Daoy (cell line): Measurements from ENCODE around the gene RIBC1. TPM values are rescaled to one million over a fixed set of nuclear protein-coding genes. Genes with fewer than 3 reads are reported as not detected.
A peak's percentile ranks its signal among the peaks of the same experiment; 100 is the strongest.
"Not testable (repeated sequence)": the region's sequence is repeated elsewhere in the genome, so short reads cannot be mapped to it uniquely, and the experiment has no call there.

Experiments
- DNase-seq: peaks from one replicate; pipeline ENCODE4 v3.0.0-alpha.2; 2015; ENCODE audit warnings: low read depth
- total RNA-seq: library from RNA; depleted of rRNA; stranded (reverse); fragments of >200 nt; shearing (Covaris generic); gene quantifications from 2 replicates; pipeline ENCODE4 v1.2.3, GENCODE V29; 2014

Gene RIBC1
- total RNA-seq, 1 experiment from 2014 or later, result 1.3 TPM

- DNase-seq, result peak; percentile 49
Measured at GRCh38 chrX:53435997-53436396, 13.3 kb downstream of the RIBC1 start.

DNA sequence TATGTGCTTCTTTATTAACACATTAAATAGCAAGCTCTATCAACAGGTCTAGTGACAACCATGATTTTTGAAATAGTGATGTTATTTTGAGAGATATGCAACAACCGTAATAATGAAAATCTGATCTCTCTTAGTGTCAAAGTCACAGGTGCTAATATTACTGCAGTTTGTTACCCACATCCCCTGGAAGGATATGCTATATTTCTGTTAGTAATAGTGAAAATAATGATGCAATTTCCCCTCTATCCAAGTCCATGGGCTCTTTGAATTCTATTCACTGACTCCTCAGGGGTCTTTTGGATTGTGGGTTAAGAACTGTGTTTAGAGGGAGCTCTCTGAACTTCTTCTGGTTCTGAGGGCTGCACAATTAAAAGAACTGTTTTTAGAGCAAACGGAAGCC lies 14.5 kb downstream of the RIBC1 start:
- DNase-seq, result no peak

DNA sequence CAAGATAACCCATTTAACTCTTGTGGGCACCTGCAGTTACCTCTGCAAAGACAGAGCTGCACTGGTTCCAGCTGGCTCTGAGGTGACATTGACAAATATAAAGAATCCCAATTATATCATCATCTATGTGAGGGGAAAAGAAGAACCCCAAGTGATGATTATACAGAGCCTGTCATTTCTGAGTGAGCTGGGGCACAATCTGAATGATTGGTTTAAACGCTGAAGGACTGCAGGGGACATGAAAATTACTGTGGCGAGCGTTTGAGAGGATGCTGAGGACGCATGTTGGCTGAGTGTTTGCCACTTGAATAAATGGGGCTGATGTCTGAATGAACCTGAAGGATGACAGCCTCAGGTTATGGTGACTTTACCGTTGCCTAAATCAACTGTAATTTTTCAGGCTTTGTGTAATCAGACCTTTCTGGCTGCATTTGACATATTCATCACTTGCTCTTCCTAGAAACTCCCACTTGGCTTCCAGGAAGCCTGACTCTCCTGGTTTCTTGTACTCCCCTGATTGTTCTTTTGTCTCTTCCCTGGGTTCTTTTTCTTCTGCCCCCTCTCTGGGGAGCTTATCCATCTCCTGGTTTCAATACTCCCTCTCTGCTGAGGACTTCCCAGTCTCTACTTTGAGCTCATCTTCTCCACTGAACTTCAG lies 15.6 kb downstream of the RIBC1 start:
- DNase-seq, result no peak

DNA sequence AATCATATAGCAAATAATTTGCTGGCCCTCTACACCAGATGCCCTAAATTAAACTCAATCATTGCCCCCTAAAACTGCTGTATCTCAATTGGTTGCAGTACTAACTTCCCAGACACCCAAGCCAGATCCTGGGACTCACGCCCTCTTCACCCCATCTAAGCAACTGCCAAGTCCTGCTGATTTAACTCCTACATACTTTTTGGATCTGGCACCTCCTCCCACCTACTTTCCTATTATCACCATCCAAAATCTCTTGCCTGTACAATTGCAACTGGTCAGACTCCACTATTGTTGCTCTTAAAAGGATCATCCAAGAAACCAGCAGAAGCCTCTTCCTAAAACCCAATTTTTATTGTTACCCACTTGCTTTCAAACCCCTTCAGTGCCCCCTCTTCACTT lies 16.2 kb downstream of the RIBC1 start:
- DNase-seq, result no peak

DNA sequence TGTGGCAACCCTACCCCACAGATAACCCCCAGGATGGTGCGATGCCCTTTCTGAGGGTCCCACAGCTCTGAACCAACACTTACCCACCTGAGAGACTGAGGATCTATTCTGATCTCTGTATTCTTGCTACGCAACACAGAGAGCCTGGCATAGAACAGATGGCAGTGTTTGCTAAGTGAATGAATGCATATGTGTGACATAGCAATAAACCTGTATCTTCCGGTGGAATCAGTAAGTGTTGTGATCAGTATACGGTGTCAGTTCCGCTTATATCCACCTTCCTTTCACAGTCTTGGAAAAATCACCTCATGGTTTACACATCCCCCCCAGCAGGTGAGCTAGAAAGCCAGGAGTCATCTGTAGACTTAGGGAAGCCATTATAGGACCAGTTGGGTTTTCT lies 17.4 kb downstream of the RIBC1 start:
- no peak for DNase-seq

- DNase-seq, result peak; percentile 63
Measured at GRCh38 chrX:53440621-53441517, 18.2 kb downstream of the RIBC1 start.

DNA sequence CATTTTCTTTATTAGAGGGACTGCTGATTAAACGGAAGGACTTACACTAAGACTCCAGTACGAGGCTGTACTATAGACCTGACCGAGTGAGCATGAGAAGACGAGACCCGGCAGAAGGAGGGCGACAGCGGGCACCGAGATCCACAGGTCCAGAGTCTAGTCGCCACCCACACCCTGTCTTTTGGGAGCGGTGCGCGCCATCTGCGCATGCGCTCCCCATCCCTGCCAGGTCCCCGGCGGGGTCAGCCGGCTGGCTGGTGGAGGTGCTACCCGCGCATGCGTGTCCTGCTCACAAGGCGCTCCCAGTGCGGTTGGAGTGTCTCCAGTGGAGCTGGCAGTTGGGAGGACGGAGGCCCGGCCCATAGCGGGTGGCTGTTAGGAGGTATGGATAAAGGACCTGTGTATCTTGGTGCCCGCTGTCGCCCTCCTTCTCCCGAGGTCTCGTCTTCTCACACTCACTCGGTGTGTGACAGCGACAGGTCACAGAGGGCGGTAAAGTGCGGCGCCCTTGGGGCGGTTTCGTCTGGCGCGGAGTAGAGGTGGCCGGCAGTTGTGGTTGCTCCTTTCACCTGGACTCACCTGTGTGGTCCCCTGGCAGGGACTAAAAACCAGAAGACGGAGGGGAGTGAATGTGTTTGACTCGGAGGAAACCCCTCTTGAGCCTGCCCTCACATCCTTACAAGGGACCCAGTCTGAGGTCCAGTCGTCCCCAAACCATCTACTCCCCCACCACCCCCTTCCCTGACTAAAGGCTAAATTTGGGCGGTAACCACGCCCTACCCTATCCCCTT lies 19.1 kb downstream of the RIBC1 start:
- DNase-seq, result peak; percentile 80

DNA sequence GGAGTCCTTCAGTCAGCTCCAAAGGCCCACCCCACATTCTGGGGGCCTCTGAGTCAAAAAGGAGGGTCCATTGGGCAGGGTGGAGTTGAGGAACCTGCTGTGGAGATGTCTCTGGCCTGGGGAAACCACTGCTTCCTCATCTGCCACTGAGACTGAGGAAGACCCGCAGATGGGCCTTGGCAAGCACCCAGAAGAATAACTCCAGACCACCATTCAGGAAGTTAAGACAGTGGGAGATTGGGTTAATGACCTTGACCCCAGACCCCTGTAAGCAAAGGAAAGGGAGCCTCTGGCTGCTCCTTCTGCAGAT lies 19.6 kb downstream of the RIBC1 start:
- no peak for DNase-seq

DNA sequence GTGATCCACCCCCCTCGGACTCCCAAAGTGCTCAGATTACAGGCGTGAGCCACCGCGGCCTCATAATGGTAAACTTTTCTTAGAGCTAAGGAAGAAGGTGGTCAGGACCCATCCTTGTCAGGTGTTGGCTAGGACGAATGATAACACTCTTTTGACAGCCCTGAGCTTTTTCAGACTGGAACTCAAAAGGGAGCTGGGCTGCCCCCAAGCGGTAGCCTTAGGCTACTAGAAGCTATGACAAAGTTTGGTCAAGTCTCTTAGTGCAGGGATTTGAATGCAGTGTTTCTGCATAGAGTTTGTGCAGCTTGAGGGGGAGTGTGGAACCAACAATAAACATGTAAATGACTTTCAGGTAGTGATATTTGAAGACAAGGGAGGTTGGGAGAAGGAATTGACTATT lies 23.3 kb downstream of the RIBC1 start:
- peak; percentile 17 for DNase-seq

- no peak for DNase-seq
Measured at GRCh38 chrX:53447441-53447840, 24.8 kb downstream of the RIBC1 start.

GRCh38 chrX:53449632-53450031 lies 27.0 kb downstream of the RIBC1 start:
- no peak for DNase-seq

GRCh38 chrX:53452812-53453211 lies 30.1 kb downstream of the RIBC1 start:
- no peak for DNase-seq

DNA sequence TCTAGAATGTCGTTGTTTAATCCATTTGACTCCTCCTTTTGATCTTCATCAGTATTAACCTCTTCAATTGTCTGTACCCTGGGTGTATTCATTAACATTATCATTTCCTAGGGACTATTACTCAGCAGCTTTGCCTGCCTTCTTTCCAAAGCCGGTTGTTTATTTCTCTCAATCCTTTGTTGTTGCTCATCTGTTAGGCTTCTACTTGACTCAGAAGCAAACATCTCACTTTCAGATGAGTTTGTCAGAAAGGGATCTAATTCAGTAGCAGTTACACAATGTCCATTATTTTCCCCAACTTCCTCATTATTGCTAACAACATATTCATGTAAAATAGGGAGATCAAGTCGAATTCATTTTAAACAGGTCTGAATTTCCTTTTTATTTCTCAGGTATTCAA lies 33.6 kb downstream of the RIBC1 start:
- DNase-seq, result no peak

DNA sequence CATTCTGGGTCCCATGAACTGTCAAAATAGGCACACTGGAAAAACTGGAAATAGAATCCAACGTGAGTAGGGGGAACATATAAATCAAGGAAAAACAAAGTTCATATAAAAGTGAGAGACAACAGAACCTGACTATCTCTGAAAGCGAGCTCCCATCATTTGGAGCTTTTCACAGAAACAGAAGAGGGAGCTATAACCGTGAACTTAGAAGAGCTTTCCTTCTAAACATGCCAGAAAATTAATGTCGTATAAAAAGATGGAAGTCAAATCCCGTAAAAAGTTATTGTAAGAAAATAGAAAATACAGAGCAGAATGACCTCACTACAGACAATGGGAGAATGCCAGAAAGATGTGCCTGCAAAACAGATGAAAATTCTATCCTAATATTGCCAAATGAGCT lies 35.4 kb downstream of the RIBC1 start:
- no peak for DNase-seq

DNA sequence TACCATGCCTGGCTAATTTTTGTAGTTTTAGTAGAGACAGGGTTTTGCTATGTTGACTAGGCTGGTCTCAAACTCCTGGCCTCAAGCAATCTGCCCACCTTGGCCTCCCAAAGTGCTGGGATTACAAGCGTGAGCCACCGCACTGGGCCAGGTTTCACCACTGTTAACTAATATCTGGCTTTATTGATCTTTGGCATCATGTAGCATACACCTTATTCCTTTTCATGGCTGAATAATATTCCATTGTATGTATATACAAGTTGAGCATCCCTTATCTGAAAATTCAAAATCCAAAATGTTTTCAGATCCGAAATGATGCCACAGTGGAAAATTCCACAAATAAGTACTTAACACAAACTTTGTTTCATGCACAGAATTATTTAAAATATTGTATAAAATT lies 46.0 kb downstream of the RIBC1 start:
- not testable (repeated sequence) for DNase-seq

DNA sequence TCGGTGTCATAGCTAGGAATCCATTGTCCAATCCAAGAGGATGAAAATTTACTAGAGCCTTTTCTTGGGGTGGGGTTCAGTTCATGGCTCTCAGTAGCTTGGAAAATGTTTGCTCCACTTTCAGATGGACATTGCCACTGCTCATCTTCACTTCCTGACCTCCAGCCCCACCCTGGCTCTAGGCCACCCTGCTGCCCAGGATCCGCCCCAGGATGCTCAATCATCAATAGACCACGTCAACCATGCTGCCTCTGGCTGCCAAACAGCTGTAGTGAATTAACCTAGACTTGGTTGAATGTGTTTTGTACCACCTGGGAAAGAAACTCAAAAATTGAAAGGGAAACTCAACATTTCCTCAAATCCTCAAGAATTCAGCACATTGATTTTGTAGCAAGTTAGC lies 48.7 kb downstream of the RIBC1 start:
- DNase-seq, result no peak

DNA sequence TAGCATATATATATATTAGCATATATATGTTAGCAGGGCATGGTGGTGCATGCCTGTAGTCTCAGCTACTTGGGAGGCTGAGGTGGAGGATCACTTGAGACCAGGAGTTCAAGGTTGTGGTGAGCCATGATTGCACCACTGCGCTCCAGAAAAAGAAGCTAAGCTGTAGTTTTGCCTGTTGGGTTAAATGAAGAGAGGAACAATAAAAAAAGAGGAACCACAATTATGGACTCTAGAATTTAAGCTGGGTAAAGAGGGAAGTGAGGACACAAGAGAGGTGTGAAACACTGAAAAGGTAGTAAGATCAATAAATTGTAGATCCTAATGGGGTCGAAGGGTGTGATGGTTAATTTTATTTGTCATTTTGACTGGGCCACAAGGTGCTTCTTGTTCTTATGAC lies 52.0 kb downstream of the RIBC1 start:
- DNase-seq, result no peak

DNA sequence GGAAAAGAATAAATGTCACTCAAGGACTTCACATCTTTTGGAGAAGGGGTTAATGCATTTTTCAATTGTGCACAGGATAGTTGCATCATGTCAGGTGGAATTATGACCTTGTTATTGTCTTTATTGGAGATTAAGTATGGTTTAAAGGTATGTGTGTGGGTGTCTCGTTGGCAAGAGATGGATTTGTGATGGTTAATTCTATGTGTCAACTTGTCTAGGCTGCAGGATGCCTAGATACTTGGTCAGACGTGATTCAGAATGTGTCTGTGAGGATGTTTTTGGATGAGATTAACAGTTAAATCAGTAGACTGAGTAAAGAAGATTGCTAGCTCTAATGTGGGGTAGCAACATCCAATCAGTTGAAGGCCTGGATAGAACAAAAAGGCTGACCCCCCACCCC lies 53.7 kb downstream of the RIBC1 start:
- DNase-seq, result peak; percentile 3

DNA sequence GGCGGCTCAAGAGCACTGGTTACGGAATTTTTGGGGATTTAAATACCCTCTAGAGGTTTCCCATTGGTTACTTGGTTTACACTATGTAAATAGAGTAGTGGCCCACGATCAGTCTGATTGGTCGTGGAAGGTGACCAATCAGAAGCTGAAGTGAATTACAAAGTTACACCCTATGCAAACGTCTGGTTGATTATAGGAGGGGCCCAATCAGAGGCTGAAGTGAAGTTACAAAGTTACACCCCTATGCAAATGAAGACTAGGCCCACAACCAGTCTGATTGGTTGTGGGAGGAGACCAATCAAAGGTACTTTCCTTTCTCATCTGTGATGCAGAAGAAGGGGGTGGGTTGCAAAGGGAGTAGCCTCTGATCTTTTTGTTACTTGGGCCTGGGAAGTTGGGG lies 56.6 kb downstream of the RIBC1 start:
- peak; percentile 2 for DNase-seq
